ENCODE results near the gene FERMT2. TPM values are rescaled to one million over a fixed set of nuclear protein-coding genes. Genes with fewer than 3 reads are reported as not detected.
A peak's percentile ranks its signal among the peaks of the same experiment; 100 is the strongest.

FERMT2 gene
- polyA plus RNA-seq, 1 experiment: 275 TPM

- TF ChIP-seq CTCF (IDR thresholded peaks at IDR 0.05; ENCODE audit: insufficient read depth, low read depth, low read length): no peak
- ChIA-PET CTCF (no interaction called here), POLR2A (interaction anchor here (0.5 kb wide), 1 partner anchor 20 kb away, joined by 7 read pairs; no protein-coding TSS in a partner anchor)
- no peak for DNase-seq (ENCODE audit: low read depth)
- Histone ChIP-seq H3K27me3 (ENCODE audit: control insufficient read depth, insufficient read depth, low read length) (no peaks in the 10 kb centered on the region), H3K36me3 (ENCODE audit: control insufficient read depth, insufficient read depth, low read length) (peaks cover 3% of the 10 kb centered on the region; the same call in 1 of the 2 replicates), H3K4me3 (ENCODE audit: low read depth, low read length) (no peak overlapping the region)
Measured at GRCh38 chr14:52911904-52912303, 38.9 kb downstream of the FERMT2 start.

- CTCF ChIA-PET: interaction anchor here (1.5 kb wide), 1 partner anchor 9 kb away, joined by 3 read pairs; no protein-coding TSS in a partner anchor
- DNase-seq (ENCODE audit: low read depth): no peak
- H3K36me3 ChIP-seq (ENCODE audit: control insufficient read depth, insufficient read depth, low read length): peaks cover 3% of the 10 kb centered on the region; the same call in 1 of the 2 replicates
- H3K27me3 ChIP-seq (ENCODE audit: control insufficient read depth, insufficient read depth, low read length): no peaks in the 10 kb centered on the region
- no peak overlapping the region for H3K4me3 ChIP-seq (ENCODE audit: low read depth, low read length)
- POLR2A ChIA-PET: no interaction called here
- TF ChIP-seq CTCF (IDR thresholded peaks at IDR 0.05; ENCODE audit: insufficient read depth, low read depth, low read length): no peak
Measured at GRCh38 chr14:52910572-52910971, 40.3 kb downstream of the FERMT2 start.

- TF ChIP-seq CTCF (IDR thresholded peaks at IDR 0.05; ENCODE audit: insufficient read depth, low read depth, low read length): no peak
- H3K4me3 ChIP-seq (ENCODE audit: low read depth, low read length): no peak overlapping the region
- ChIA-PET CTCF (no interaction called here), POLR2A (no interaction called here)
- no peaks in the 10 kb centered on the region for H3K27me3 ChIP-seq (ENCODE audit: control insufficient read depth, insufficient read depth, low read length)
- no peak for DNase-seq (ENCODE audit: low read depth)
- H3K36me3 ChIP-seq (ENCODE audit: control insufficient read depth, insufficient read depth, low read length): peaks cover 3% of the 10 kb centered on the region; the same call in 1 of the 2 replicates
Measured at GRCh38 chr14:52907949-52908348, 42.9 kb downstream of the FERMT2 start.

GRCh38 chr14:52906141-52906601 is 44.7 kb downstream of the FERMT2 start:
- no peak for TF ChIP-seq CTCF (IDR thresholded peaks at IDR 0.05; ENCODE audit: insufficient read depth, low read depth, low read length)
- ChIA-PET POLR2A (interaction anchor here (0.6 kb wide), 2 partner anchors 90 to 120 kb away, joined by 3 read pairs; no protein-coding TSS in a partner anchor), CTCF (interaction anchor here (0.7 to 1.2 kb wide), 4 partner anchors 10 to 246 kb away, joined by 3 to 4 read pairs (median 3); no protein-coding TSS in a partner anchor)
- H3K36me3 ChIP-seq (ENCODE audit: control insufficient read depth, insufficient read depth, low read length): peaks cover 6% of the 10 kb centered on the region; the same call in 1 of the 2 replicates
- H3K27me3 ChIP-seq (ENCODE audit: control insufficient read depth, insufficient read depth, low read length): no peaks in the 10 kb centered on the region
- peak; percentile 71 for DNase-seq (ENCODE audit: low read depth)
- no peak overlapping the region for H3K4me3 ChIP-seq (ENCODE audit: low read depth, low read length)

GRCh38 chr14:52902971-52903619 is 47.8 kb downstream of the FERMT2 start:
- ChIA-PET CTCF (interaction anchor here (0.8 to 1.2 kb wide), 2 partner anchors 18 to 79 kb away, joined by 3 read pairs; no protein-coding TSS in a partner anchor), POLR2A (no interaction called here)
- Histone ChIP-seq H3K36me3 (ENCODE audit: control insufficient read depth, insufficient read depth, low read length) (peaks cover 3% of the 10 kb centered on the region; the same call in 1 of the 2 replicates), H3K4me3 (ENCODE audit: low read depth, low read length) (no peak overlapping the region), H3K27me3 (ENCODE audit: control insufficient read depth, insufficient read depth, low read length) (no peaks in the 10 kb centered on the region)
- DNase-seq (ENCODE audit: low read depth): no peak
- TF ChIP-seq CTCF (IDR thresholded peaks at IDR 0.05; ENCODE audit: insufficient read depth, low read depth, low read length): no peak
